ENCODE measurements around the gene XIRP1.

The XIRP1 gene

GRCh38 chr3:39166134-39166710 is 26.2 kb downstream of the XIRP1 start:
- DNase-seq, result no peak

GRCh38 chr3:39165518-39165917 is 26.9 kb downstream of the XIRP1 start:
- DNase-seq, result no peak

- DNase-seq, result no peak
Measured at GRCh38 chr3:39164414-39164813, 28.0 kb downstream of the XIRP1 start.

GRCh38 chr3:39158148-39158715 is 34.2 kb downstream of the XIRP1 start:
- no peak for DNase-seq

GRCh38 chr3:39157359-39157758 is 35.0 kb downstream of the XIRP1 start:
- no peak for DNase-seq

GRCh38 chr3:39156421-39156820 is 36.0 kb downstream of the XIRP1 start:
- no peak for DNase-seq

GRCh38 chr3:39154280-39155021 is 37.9 kb downstream of the XIRP1 start:
- no peak for DNase-seq

DNA sequence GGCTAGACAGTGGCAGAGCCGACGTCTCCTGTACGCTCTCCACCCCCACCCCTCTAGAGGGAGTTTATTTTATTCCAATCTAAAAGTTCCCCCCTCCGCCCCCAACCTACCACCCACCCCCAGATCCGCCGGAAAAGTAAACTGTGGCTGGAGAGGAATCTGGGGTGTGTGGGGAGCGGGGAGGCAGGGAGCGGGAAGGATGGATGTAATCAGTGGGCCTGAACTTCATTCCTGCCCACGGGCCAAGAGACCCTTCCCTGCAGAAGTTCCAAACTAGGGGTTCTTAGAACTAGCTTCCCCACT is 38.5 kb downstream of the XIRP1 start:
- DNase-seq, result no peak

- DNase-seq, result peak; percentile 48
Measured at GRCh38 chr3:39150803-39151631, 41.4 kb downstream of the XIRP1 start.

GRCh38 chr3:39150148-39150802 is 42.1 kb downstream of the XIRP1 start:
- no peak for DNase-seq

GRCh38 chr3:39149498-39150147 is 42.8 kb downstream of the XIRP1 start:
- no peak for DNase-seq

GRCh38 chr3:39149059-39149455 is 43.3 kb downstream of the XIRP1 start:
- DNase-seq, result no peak

- no peak for DNase-seq
Measured at GRCh38 chr3:39148435-39149058, 43.8 kb downstream of the XIRP1 start.

GRCh38 chr3:39147711-39148434 is 44.5 kb downstream of the XIRP1 start:
- peak; percentile 39 for DNase-seq

DNA sequence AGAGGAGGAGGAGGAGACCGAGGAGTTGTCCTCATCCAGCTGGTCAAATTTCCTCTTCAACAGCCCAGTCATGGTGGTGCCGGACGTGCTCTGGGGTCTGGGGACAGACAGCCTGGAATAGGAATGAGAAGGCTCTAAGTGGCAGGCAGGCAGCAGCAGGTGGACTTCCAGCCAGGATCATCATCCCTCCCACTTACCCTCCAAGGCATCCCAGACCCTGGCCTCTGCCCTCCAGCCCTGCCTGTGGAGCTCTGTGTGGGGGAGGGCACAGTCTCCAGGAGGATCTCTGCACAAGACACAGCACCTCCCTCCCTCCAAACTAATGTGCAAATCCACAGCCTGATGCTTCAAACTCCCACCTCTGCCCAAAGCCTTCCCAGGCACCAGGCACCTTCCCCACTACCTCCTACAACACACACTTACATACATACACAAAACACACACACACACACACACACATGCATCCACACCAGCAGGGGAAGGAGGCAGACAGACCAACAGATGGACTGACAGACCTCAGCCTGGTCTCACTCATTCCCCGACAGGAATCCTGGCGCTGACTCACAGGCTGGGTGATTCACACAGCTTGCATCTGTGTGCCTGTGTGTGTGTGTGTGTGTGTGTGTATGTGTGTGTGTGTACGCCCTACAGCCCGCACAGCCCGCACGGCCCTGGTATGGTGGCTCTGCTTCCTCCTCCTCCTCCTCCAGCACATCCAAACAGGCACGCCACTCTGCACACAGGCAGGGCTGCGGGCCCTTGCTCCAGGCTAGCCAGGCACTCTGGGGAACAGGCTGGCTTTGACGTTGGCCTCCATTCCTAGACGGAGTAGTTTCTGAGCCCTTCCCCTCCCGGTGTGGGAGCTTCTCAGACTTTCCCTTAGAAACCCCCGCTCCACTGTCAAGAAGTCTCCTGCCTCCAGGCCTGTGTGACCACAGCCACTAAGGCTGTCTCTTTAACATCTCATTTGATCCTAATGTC is 45.5 kb downstream of the XIRP1 start:
- DNase-seq, result peak; percentile 91

DNA sequence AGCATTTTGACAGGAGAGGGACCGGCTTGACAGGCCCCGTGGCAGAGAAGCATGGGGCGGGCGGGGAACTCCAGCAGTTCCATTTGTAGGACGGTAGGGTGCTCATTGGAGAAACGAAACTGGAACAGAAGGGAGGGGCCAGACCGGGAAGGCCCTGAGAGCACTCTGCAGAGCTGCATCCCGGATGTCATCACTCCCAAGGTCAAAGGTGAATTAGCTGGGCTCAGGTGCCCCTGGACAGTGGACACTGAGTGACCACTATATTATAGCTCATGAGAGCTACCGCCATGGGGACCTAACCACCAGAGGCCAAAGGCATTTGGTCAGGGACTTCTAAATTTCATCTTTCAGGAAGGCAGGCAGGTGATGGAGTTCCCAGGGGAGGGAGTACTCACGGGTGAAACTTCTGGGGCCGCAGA is 46.3 kb downstream of the XIRP1 start:
- DNase-seq, result no peak

DNA sequence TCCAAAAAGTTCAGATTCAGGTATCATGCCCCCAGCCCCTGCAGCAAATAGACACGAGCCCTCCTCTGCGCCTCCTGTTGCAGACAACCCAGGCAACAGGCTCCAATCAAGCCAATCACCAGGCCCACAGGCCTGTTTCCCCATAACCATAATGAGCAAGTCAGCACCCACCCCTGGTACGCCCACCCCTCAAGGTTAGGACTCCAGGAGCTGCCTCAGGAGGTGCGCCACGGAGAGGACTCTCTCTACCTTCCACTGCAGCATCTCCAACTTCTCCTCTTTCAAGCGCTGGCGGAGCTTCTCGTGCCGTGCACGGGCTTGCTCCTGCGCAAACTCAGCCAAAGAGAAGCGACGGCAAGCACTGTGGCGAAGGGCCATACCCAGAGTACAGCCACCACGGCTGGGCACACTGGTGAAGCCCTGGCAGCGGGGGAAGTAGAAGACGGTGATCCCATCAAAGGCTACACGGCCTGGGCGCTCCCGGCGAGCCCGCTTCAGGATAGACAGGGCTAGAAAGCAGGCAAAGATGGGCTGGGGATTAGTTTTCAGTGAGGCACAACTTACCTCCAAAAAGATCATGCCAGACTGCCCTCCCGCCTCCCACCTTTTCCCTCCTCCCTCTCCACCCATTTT is 47.5 kb downstream of the XIRP1 start:
- no peak for DNase-seq

DNA sequence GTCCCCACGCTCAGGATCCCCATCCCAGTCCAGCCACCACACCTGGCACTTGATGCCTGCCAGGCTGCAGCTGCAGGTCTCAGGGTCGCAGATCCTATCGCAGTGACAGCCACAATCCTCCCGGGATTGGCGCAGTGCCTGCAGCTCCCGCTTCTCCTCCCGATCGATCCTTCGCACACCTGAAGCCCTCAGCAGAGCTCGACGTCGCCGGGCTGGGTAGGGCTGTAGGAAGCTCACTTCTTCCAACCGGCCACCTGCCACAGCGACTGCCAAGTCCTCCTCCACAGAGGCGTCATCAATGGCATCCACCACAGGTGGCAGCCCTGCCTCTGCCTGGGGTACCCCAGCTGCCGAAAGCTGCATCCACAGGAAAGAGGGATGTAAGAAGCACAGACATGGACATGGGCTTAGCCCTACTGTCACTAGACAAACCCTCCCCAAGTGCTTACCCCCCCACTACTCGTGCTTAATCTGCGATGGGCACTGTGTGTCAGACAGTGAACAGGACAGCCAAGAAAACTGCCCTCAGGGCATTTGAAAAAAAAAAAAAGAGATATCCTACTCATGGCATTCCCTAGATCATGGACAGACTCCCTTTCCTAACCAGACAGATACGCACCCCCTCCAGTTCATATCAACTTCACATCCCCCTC is 48.2 kb downstream of the XIRP1 start:
- DNase-seq, result no peak

Measured in CD4-positive, alpha-beta T cell treated with Interleukin-4 for 4 hours (primary cell).